Tibial nerve (tissue), 4 donors: Measurements from ENCODE around the gene PROSER2. TPM values are rescaled to one million over a fixed set of nuclear protein-coding genes. Genes with fewer than 3 reads are reported as not detected.

Source experiments
- DNase-seq, 2 donors: peaks; one replicate each; pipeline ENCODE4 v3.0.0-alpha.2; 2019; ENCODE audit warnings: low spot score in 2 of 2
- H3K27ac ChIP-seq, 4 donors: fragments of 200-600 bp; sonication (generic) in 3 of 4; one replicate each; pipeline ENCODE4 v1.5.1; 2017 to 2019; ENCODE audit warnings: mild to moderate bottlenecking in 1 of 4
- H3K27me3 ChIP-seq, 2 donors: fragments of 200-600 bp; sonication (generic) in 1 of 2; one replicate each; pipeline versions ENCODE4 v1.5.1 to v1.6.0; 2017 to 2019
- H3K36me3 ChIP-seq, 3 donors: fragments of 200-600 bp; sonication (generic); one replicate each; pipeline ENCODE4 v1.5.1; 2018 to 2019
- H3K4me1 ChIP-seq, 4 donors: fragments of 200-600 bp; sonication (generic) in 3 of 4; one replicate each; pipeline ENCODE4 v1.5.1; 2017 to 2019
- H3K4me3 ChIP-seq, 4 donors: fragments of 200-600 bp; sonication (generic) in 3 of 4; one replicate each; pipeline ENCODE4 v1.5.1; 2017 to 2019; ENCODE audit warnings: mild to moderate bottlenecking in 1 of 4, moderate library complexity in 1 of 4
- H3K9me3 ChIP-seq, 4 donors: fragments of 200-600 bp; sonication (generic) in 3 of 4; one replicate each; pipeline ENCODE4 v1.5.1; 2017 to 2019
- EP300 ChIP-seq, 2 donors: sonication (generic); formaldehyde crosslinking; IDR thresholded peaks; one replicate each; pipeline ENCODE4 v1.6.1; 2017; ENCODE audit warnings: antibody characterized with exemption in 2 of 2, mild to moderate bottlenecking in 1 of 2
- POLR2A ChIP-seq, 2 donors: fragments of 450-650 bp; IDR thresholded peaks; one replicate each; pipeline ENCODE4 v1.6.1; 2017; ENCODE audit warnings: antibody characterized with exemption in 2 of 2, mild to moderate bottlenecking in 2 of 2, moderate library complexity in 2 of 2
- WGBS, 2 donors: methylation state at CpG; one replicate each; pipeline ENCODE4 v1.1.5; 2018; 5-methylcytosine and 5-hydroxymethylcytosine counted together
- total RNA-seq, 4 donors: library from RNA; depleted of rRNA; stranded (reverse); fragments of >200 nt; gene quantifications; one replicate each; pipeline ENCODE4 v1.1.0, GENCODE V29; 2016
- TF ChIP-seq, protein P1 (sequence below), 5 experiments: fragments of 200-600 bp in 3 of 5; fragments of 450-650 bp in 2 of 5; sonication (generic) in 3 of 5; IDR thresholded peaks; one replicate each; pipeline ENCODE4 v1.5.1; 2016 to 2019; ENCODE audit warnings: antibody characterized with exemption in 5 of 5, mild to moderate bottlenecking in 3 of 5, moderate library complexity in 2 of 5

The PROSER2 gene
- total RNA-seq, 4 donors from 2014 or later, result 71.1 to 98.4 (median 75.6) TPM

DNA sequence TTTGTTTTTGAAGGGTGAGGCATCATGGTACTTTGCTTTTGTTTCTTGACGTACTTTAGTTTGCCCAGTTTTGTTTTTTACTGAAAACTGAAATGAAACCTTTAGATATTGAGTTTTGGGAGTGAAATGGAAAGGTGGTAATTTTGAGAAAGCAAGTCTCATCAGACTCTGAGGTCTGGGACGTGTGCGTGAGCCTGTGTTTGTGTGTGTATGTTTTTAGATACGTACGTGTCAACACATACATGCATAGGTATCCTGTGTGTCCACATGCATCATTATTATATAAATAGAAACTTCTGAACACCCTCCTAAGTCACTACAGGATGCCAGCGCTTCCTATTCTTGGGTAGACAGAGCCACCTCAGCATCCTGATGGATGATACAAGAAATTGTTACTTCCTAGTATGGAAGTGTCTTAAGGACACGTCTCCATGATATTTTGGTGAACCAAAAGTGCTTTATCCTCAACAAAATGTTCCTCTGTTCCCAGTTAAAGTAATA is 47.8 kb downstream of the PROSER2 start:
- TF ChIP-seq, protein P1, sequence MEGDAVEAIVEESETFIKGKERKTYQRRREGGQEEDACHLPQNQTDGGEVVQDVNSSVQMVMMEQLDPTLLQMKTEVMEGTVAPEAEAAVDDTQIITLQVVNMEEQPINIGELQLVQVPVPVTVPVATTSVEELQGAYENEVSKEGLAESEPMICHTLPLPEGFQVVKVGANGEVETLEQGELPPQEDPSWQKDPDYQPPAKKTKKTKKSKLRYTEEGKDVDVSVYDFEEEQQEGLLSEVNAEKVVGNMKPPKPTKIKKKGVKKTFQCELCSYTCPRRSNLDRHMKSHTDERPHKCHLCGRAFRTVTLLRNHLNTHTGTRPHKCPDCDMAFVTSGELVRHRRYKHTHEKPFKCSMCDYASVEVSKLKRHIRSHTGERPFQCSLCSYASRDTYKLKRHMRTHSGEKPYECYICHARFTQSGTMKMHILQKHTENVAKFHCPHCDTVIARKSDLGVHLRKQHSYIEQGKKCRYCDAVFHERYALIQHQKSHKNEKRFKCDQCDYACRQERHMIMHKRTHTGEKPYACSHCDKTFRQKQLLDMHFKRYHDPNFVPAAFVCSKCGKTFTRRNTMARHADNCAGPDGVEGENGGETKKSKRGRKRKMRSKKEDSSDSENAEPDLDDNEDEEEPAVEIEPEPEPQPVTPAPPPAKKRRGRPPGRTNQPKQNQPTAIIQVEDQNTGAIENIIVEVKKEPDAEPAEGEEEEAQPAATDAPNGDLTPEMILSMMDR (IDR thresholded peaks at IDR 0.05), result no peak
- no peak for TF ChIP-seq POLR2A (IDR thresholded peaks at IDR 0.05)
- TF ChIP-seq EP300 (IDR thresholded peaks at IDR 0.05), result no peak
- DNase-seq, result no peak
- H3K9me3 ChIP-seq, result no peaks in the 10 kb centered on the region
- 82 to 85% methylated on average over 7 of the region's 7 CpGs for WGBS, 2 donors
- no peak overlapping the region for H3K4me3 ChIP-seq
- H3K27me3 ChIP-seq, result no peaks in the 10 kb centered on the region
- H3K4me1 ChIP-seq, result peaks cover 0 to 41% (median 21%) of the 10 kb centered on the region in 4 donors
- H3K27ac ChIP-seq, result peak overlapping the region in 2 of 4 donors; percentile 7 to 62
- H3K36me3 ChIP-seq, result peaks cover 0 to 41% (median 0%) of the 10 kb centered on the region in 3 donors

DNA sequence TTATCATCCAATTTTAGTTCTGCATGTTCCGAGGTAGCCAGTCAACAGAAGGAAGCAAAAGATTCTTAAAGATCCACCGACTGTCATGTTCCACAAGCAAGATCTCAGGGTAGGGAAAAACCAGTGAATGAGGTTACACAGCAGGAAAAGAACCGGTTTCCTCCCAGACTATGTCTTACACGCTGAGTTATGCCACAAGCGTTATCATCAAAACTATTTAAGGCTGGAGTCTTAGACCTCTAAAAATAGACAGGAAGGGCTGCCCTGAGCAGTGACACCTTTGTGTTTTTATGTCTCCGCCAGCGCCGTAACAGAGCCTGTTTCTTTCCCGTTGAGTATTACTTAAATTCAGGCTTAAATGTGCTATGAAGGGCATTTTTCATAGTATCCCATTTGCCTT is 48.3 kb downstream of the PROSER2 start:
- Histone ChIP-seq H3K4me3 (no peak overlapping the region), H3K27ac (peak overlapping the region in 2 of 4 donors; percentile 7 to 20), H3K9me3 (no peaks in the 10 kb centered on the region), H3K27me3 (no peaks in the 10 kb centered on the region), H3K4me1 (peaks cover 0 to 43% (median 25%) of the 10 kb centered on the region in 4 donors), H3K36me3 (peaks cover 0 to 36% (median 0%) of the 10 kb centered on the region in 3 donors)
- DNase-seq, result no peak
- 66 to 69% methylated on average over 9 of the region's 9 CpGs for WGBS, 2 donors
- TF ChIP-seq POLR2A (IDR thresholded peaks at IDR 0.05) (no peak), EP300 (IDR thresholded peaks at IDR 0.05) (no peak)
- TF ChIP-seq, protein P1 (IDR thresholded peaks at IDR 0.05), result no peak

DNA sequence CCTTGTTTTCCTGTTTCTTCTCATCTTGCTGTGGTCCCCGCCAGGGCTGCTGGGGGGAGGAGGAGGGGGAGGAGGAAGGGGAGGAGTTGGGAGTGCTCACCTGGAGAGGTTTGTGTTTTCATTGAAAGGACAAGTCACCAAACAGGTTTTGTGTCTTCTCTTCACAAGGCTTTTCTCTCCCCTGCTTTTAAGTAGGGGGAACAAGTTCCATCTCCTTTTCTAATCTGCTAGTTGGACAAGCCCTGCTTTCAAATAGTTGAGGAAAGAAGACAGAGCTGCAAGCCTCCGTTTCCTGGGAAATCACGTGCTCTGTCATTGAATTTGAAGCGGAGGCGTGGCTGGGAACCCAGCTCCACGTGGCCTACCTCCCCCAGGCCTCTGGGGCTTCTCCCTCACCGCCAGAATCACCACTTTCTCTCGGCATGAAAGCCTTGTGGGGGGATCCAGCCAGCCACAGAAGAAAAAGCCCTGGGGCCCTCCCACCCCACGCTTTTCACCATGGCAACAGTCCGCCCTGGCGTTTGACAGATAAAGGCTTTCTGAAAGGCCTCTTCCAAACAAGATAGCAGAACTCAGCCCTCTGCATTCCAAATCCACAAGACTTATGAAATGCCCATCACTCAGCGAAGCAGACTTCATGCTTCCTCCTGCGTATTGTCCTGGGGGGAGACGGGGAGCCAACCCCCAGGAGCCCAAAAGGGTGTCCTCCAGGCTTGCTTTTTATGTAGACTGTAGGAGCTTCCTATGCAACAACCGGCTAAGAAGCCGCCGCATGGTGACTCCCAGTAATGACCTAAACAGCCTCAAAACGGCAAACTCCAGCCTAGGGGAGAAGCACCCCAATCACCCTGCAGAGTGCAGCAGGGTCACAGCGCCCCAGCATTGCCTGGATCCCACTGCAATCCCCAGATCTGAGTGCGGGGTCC is 51.7 kb downstream of the PROSER2 start:
- Histone ChIP-seq H3K4me1 (peaks cover 0 to 49% (median 26%) of the 10 kb centered on the region in 4 donors), H3K36me3 (peaks cover 0 to 8% (median 0%) of the 10 kb centered on the region in 3 donors), H3K4me3 (no peak overlapping the region), H3K27me3 (no peaks in the 10 kb centered on the region), H3K9me3 (no peaks in the 10 kb centered on the region), H3K27ac (peak overlapping the region; percentile 24 to 83 (median 53))
- 19 to 25% methylated on average over 19 to 20 of the region's 20 CpGs for WGBS, 2 donors
- TF ChIP-seq EP300 (IDR thresholded peaks at IDR 0.05), result peak in 1 of 2 donors; percentile 28
- TF ChIP-seq, protein P1 (IDR thresholded peaks at IDR 0.05), result peak in 1 of 5 experiments; percentile 16
- TF ChIP-seq POLR2A (IDR thresholded peaks at IDR 0.05), result no peak
- no peak for DNase-seq

DNA sequence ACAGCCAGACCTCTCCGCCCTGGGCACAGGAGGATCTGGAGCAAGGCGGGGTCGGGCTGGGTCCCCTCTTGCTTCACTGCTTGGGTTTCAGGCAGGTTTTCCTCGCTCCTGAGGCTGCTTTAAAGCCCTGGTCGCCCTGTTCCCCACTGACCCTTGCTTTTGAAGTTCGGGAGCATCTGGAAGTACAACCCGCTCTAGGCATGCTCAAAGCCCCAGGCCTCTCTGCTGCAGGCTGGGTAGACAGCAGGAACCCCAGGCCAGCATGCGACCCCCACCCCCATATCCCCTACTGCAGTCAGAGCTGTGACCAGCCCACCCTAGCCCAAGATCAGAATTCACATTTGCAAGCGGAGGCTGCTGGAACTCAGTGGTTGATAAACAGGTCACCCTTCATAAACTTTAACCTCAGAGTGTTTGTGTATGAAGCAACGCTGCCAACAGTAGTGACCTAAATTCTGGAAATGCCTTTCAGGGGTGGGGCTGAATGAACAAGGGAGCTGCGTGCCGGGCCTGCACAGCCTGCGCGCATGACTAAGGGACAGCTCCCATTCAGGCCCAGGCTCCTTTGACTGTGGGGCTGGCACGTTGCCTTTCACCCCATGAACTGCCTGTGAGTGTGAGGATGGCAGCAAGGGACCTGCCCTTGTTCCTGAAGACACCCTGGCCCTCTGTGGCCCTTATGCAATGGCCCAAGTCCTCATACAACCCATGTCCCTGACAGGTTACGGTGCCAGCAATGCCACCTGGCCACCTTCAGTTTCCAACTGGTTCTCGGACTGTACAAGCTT is 52.5 kb downstream of the PROSER2 start:
- WGBS, 2 donors, result 39 to 43% methylated on average over 13 to 17 of the region's 17 CpGs
- Histone ChIP-seq H3K4me1 (peaks cover 0 to 42% (median 23%) of the 10 kb centered on the region in 4 donors), H3K27me3 (no peaks in the 10 kb centered on the region), H3K27ac (peak overlapping the region; percentile 24 to 83 (median 53)), H3K9me3 (no peaks in the 10 kb centered on the region), H3K4me3 (no peak overlapping the region), H3K36me3 (no peaks in the 10 kb centered on the region)
- TF ChIP-seq, protein P1 (IDR thresholded peaks at IDR 0.05), result no peak
- TF ChIP-seq POLR2A (IDR thresholded peaks at IDR 0.05), result no peak
- peak; percentile 16 to 77 for TF ChIP-seq EP300 (IDR thresholded peaks at IDR 0.05)
- DNase-seq, result peak; percentile 72
